H9 (cell line): ENCODE results near the gene MYH7. TPM values are rescaled to one million over a fixed set of nuclear protein-coding genes. Genes with fewer than 3 reads are reported as not detected.

ENCODE experiments used
- DNase-seq: peaks from one replicate; pipeline ENCODE4 v3.0.0-alpha.2; 2017
- H2AFZ ChIP-seq: one replicate; pipeline ENCODE4 v1.6.1; 2013; ENCODE audit warnings: mild to moderate bottlenecking, low read length, control low read depth, moderate library complexity
- H2AK5ac ChIP-seq: 2 replicates; pipeline ENCODE4 v1.6.1; 2013; ENCODE audit warnings: low read length, control low read depth, mixed read lengths; ENCODE audit not compliant: insufficient read length
- H2BK120ac ChIP-seq: one replicate; pipeline ENCODE4 v1.6.1; 2013; ENCODE audit warnings: low read depth, mild to moderate bottlenecking, low read length, control low read depth, inconsistent platforms; ENCODE audit not compliant: poor library complexity, severe bottlenecking
- H2BK12ac ChIP-seq: 2 replicates; pipeline ENCODE4 v1.6.1; 2013; ENCODE audit warnings: low read length, control low read depth, mixed read lengths, low read depth; ENCODE audit not compliant: insufficient read length
- H2BK15ac ChIP-seq: 2 replicates; pipeline ENCODE4 v1.6.1; 2013; ENCODE audit warnings: low read depth, low read length, control low read depth
- H2BK20ac ChIP-seq: one replicate; pipeline ENCODE4 v1.6.1; 2013; ENCODE audit warnings: low read depth, mild to moderate bottlenecking, low read length, control low read depth, inconsistent platforms; ENCODE audit not compliant: poor library complexity, severe bottlenecking
- H2BK5ac ChIP-seq: 2 replicates; pipeline ENCODE4 v1.6.1; 2013; ENCODE audit warnings: low read length, control low read depth, mixed read lengths; ENCODE audit not compliant: insufficient read length
- H3K14ac ChIP-seq: 2 replicates; pipeline ENCODE4 v1.6.1; 2013; ENCODE audit warnings: low read length, control low read depth; ENCODE audit not compliant: insufficient read depth
- H3K18ac ChIP-seq: 2 replicates; pipeline ENCODE4 v1.6.1; 2013; ENCODE audit warnings: low read depth, mild to moderate bottlenecking, mixed read lengths, low read length, control low read depth; ENCODE audit not compliant: insufficient read length
- H3K23ac ChIP-seq: 2 replicates; pipeline ENCODE4 v1.6.1; 2013; ENCODE audit warnings: low read length, control low read depth, mixed read lengths, low read depth; ENCODE audit not compliant: insufficient read length
- H3K23me2 ChIP-seq: 2 replicates; pipeline ENCODE4 v1.6.1; 2013; ENCODE audit warnings: low read depth, mild to moderate bottlenecking, mixed read lengths, low read length, control low read depth; ENCODE audit not compliant: insufficient read length, poor library complexity, severe bottlenecking
- H3K27ac ChIP-seq: 2 replicates; pipeline ENCODE4 v1.5.1; 2013; ENCODE audit warnings: low read length, control low read depth, mixed read lengths, low read depth; ENCODE audit not compliant: insufficient read length
- H3K27me3 ChIP-seq: 2 replicates; pipeline ENCODE4 v1.6.1; 2013; ENCODE audit warnings: low read length, control low read depth, inconsistent platforms; ENCODE audit not compliant: insufficient read depth
- H3K4ac ChIP-seq: 2 replicates; pipeline ENCODE4 v1.6.1; 2013; ENCODE audit warnings: low read depth, mild to moderate bottlenecking, control low read depth, inconsistent platforms, low read length, moderate library complexity
- H3K4me1 ChIP-seq: 2 replicates; pipeline ENCODE4 v1.6.1; 2013; ENCODE audit warnings: low read length, control low read depth, inconsistent platforms; ENCODE audit not compliant: insufficient read depth
- H3K4me2 ChIP-seq: 2 replicates; pipeline ENCODE4 v1.6.1; 2013; ENCODE audit warnings: low read length, control low read depth, mixed read lengths; ENCODE audit not compliant: insufficient read length, insufficient read depth
- H3K56ac ChIP-seq: 2 replicates; pipeline ENCODE4 v1.6.1; 2013; ENCODE audit warnings: low read depth, mild to moderate bottlenecking, mixed read lengths, low read length, control low read depth; ENCODE audit not compliant: insufficient read length
- H3K79me1 ChIP-seq: 2 replicates; pipeline ENCODE4 v1.6.1; 2013; ENCODE audit warnings: low read depth, mild to moderate bottlenecking, moderate library complexity, low read length, control low read depth, inconsistent platforms; ENCODE audit not compliant: insufficient read depth, poor library complexity, severe bottlenecking
- H3K79me2 ChIP-seq: 2 replicates; pipeline ENCODE4 v1.6.1; 2013; ENCODE audit warnings: low read length, control low read depth, inconsistent platforms; ENCODE audit not compliant: insufficient read depth
- H3K9ac ChIP-seq: 2 replicates; pipeline ENCODE4 v1.6.1; 2013; ENCODE audit warnings: low read length, control low read depth, mixed read lengths; ENCODE audit not compliant: insufficient read length; ENCODE audit errors: extremely low read depth
- H3K9me3 ChIP-seq: one replicate; pipeline ENCODE4 v1.6.1; 2013; ENCODE audit warnings: low read depth, low read length, inconsistent platforms; ENCODE audit not compliant: control insufficient read depth
- H3T11ph ChIP-seq: one replicate; pipeline ENCODE4 v1.6.1; 2013; ENCODE audit warnings: mild to moderate bottlenecking, low read length, control low read depth, inconsistent platforms
- H4K20me1 ChIP-seq: one replicate; pipeline ENCODE4 v1.6.1; 2013; ENCODE audit not compliant: control insufficient read depth, insufficient read length, insufficient read depth
- H4K5ac ChIP-seq: 2 replicates; pipeline ENCODE4 v1.6.1; 2013; ENCODE audit warnings: low read depth, mild to moderate bottlenecking, mixed read lengths, low read length, control low read depth; ENCODE audit not compliant: insufficient read length
- H4K8ac ChIP-seq: replicated peaks from 2 replicates; pipeline ENCODE4 v1.6.1; 2013; ENCODE audit warnings: low read length, control low read depth, mixed read lengths, low read depth; ENCODE audit not compliant: insufficient read length
- H4K91ac ChIP-seq: 2 replicates; pipeline ENCODE4 v1.6.1; 2013; ENCODE audit warnings: low read depth, mild to moderate bottlenecking, moderate library complexity, mixed read lengths, low read length, control low read depth; ENCODE audit not compliant: insufficient read length
- H3K27ac Mint-ChIP-seq, 3 experiments: 2 replicates in 2 of 3; 3 replicates in 1 of 3; pipeline ENCODE4 v1.8.0; 2020 to 2021; ENCODE audit warnings: mixed read lengths in 3 of 3, mild to moderate bottlenecking in 1 of 3, moderate library complexity in 1 of 3
- H3K27me3 Mint-ChIP-seq: 2 replicates; pipeline ENCODE4 v1.8.0; 2021; ENCODE audit warnings: low read depth, mild to moderate bottlenecking, moderate library complexity, mixed read lengths
- H3K36me3 Mint-ChIP-seq, 3 experiments: 2 replicates in 2 of 3; 3 replicates in 1 of 3; pipeline ENCODE4 v1.8.0; 2020 to 2021; ENCODE audit warnings: low read depth in 3 of 3, mixed read lengths in 3 of 3; ENCODE audit not compliant: insufficient read depth in 1 of 3
- H3K4me1 Mint-ChIP-seq, 2 experiments: 2 replicates each; pipeline ENCODE4 v1.8.0; 2020; ENCODE audit warnings: mixed read lengths in 2 of 2
- H3K4me3 Mint-ChIP-seq, 2 experiments: 2 replicates in 1 of 2; 3 replicates in 1 of 2; pipeline ENCODE4 v1.8.0; 2020 to 2021; ENCODE audit warnings: mild to moderate bottlenecking in 2 of 2, mixed read lengths in 2 of 2, moderate library complexity in 1 of 2
- H3K9me3 Mint-ChIP-seq, 2 experiments: 2 replicates in 1 of 2; 3 replicates in 1 of 2; pipeline ENCODE4 v1.8.0; 2020; ENCODE audit warnings: mild to moderate bottlenecking in 2 of 2, mixed read lengths in 2 of 2, moderate library complexity in 1 of 2
- CTCF ChIP-seq: fragments of 200-600 bp; sonication (generic); conservative IDR thresholded peaks from 3 replicates; pipeline ENCODE4 v1.8.0; 2021; ENCODE audit warnings: antibody characterized with exemption, mild to moderate bottlenecking
- WGBS: extraction: QIAGEN DNeasy Blood & Tissue Kit; methylation state at CpG from one replicate; pipeline ENCODE4 v1.1.7; 2013; ENCODE audit warnings: missing lambda C conversion rate, low lambda C conversion rate, mixed read lengths; ENCODE audit not compliant: insufficient read length; ENCODE audit errors: extremely low coverage; 5-methylcytosine and 5-hydroxymethylcytosine counted together
- total RNA-seq: library from RNA; stranded (reverse); gene quantifications from 2 replicates; pipeline ENCODE4 v1.2.1, GENCODE V29; 2021

The MYH7 gene
- total RNA-seq, 1 experiment from 2014 or later: not detected

- no peak within 1 kb of the TSS for H4K91ac ChIP-seq
- Mint-ChIP-seq H3K9me3 (no peaks in the 10 kb centered on the region), H3K27me3 (peaks cover 11% of the 10 kb centered on the region), H3K36me3 (peaks cover 16 to 35% (median 31%) of the 10 kb centered on the region in 3 experiments; a peak in 6 of 7 replicates), H3K27ac (no peak within 1 kb of the TSS; a peak in 1 of 7 replicates), H3K4me1 (peaks cover 0 to 4% of the 10 kb centered on the region in 2 experiments; a peak in 2 of 4 replicates), H3K4me3 (no peak within 1 kb of the TSS)
- peak within 1 kb of the TSS; percentile 24 for H3K27ac ChIP-seq
- H3K23me2 ChIP-seq: peaks cover 3% of the 10 kb centered on the region
- no peak within 1 kb of the TSS for H3K4ac ChIP-seq
- H2BK12ac ChIP-seq: no peak within 1 kb of the TSS
- no peak within 1 kb of the TSS for H3T11ph ChIP-seq
- no peaks in the 10 kb centered on the region for H3K9me3 ChIP-seq
- H3K14ac ChIP-seq: peak within 1 kb of the TSS; percentile 77; the same call in 1 of the 2 replicates
- no peak within 1 kb of the TSS for H4K8ac ChIP-seq
- H3K9ac ChIP-seq: peak within 1 kb of the TSS; percentile 98
- no peaks in the 10 kb centered on the region for H3K4me1 ChIP-seq
- no peaks in the 10 kb centered on the region for H3K27me3 ChIP-seq
- peak within 1 kb of the TSS; percentile 94 for H3K18ac ChIP-seq
- peak within 1 kb of the TSS; percentile 90 for H4K5ac ChIP-seq
- no peak within 1 kb of the TSS for H2BK15ac ChIP-seq
- H2AK5ac ChIP-seq: no peak within 1 kb of the TSS
- H2AFZ ChIP-seq: no peak within 1 kb of the TSS
- no CpG with 5 or more reads among the region's 41 CpGs for WGBS
- no peak within 1 kb of the TSS for H2BK20ac ChIP-seq
- H3K79me1 ChIP-seq: no peaks in the 10 kb centered on the region
- DNase-seq: peak; percentile 97
- H3K4me2 ChIP-seq: peak within 1 kb of the TSS; percentile 88
- no peak within 1 kb of the TSS for H3K23ac ChIP-seq
- no peaks in the 10 kb centered on the region for H4K20me1 ChIP-seq
- TF ChIP-seq CTCF: peak; percentile 90
- H2BK5ac ChIP-seq: peak within 1 kb of the TSS; percentile 88
- H3K79me2 ChIP-seq: peaks cover 3% of the 10 kb centered on the region; the same call in 1 of the 2 replicates
- no peak within 1 kb of the TSS for H3K56ac ChIP-seq
- H2BK120ac ChIP-seq: no peak within 1 kb of the TSS
Observed at GRCh38 chr14:23469127-23469905, 33.9 kb upstream of the MYH7 start, which contains the start of gene NGDN. TSS of gene NGDN (plus strand) at chr14:23469703. CDS start at chr14:23469716, 13 bp downstream.
